Bladder microvascular endothelial cell (primary cell): Measurements from ENCODE around the gene PCDH19. TPM values are rescaled to one million over a fixed set of nuclear protein-coding genes. Genes with fewer than 3 reads are reported as not detected.

ENCODE experiments used
- total RNA-seq: library from RNA; depleted of rRNA; stranded (reverse); fragments of >200 nt; gene quantifications from 2 replicates; pipeline ENCODE4 v1.2.3, GENCODE V29; 2014

Gene PCDH19, protein sequence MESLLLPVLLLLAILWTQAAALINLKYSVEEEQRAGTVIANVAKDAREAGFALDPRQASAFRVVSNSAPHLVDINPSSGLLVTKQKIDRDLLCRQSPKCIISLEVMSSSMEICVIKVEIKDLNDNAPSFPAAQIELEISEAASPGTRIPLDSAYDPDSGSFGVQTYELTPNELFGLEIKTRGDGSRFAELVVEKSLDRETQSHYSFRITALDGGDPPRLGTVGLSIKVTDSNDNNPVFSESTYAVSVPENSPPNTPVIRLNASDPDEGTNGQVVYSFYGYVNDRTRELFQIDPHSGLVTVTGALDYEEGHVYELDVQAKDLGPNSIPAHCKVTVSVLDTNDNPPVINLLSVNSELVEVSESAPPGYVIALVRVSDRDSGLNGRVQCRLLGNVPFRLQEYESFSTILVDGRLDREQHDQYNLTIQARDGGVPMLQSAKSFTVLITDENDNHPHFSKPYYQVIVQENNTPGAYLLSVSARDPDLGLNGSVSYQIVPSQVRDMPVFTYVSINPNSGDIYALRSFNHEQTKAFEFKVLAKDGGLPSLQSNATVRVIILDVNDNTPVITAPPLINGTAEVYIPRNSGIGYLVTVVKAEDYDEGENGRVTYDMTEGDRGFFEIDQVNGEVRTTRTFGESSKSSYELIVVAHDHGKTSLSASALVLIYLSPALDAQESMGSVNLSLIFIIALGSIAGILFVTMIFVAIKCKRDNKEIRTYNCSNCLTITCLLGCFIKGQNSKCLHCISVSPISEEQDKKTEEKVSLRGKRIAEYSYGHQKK (N-terminal part only)
- total RNA-seq = 0.97 and 2.2 TPM in 2 replicates

DNA sequence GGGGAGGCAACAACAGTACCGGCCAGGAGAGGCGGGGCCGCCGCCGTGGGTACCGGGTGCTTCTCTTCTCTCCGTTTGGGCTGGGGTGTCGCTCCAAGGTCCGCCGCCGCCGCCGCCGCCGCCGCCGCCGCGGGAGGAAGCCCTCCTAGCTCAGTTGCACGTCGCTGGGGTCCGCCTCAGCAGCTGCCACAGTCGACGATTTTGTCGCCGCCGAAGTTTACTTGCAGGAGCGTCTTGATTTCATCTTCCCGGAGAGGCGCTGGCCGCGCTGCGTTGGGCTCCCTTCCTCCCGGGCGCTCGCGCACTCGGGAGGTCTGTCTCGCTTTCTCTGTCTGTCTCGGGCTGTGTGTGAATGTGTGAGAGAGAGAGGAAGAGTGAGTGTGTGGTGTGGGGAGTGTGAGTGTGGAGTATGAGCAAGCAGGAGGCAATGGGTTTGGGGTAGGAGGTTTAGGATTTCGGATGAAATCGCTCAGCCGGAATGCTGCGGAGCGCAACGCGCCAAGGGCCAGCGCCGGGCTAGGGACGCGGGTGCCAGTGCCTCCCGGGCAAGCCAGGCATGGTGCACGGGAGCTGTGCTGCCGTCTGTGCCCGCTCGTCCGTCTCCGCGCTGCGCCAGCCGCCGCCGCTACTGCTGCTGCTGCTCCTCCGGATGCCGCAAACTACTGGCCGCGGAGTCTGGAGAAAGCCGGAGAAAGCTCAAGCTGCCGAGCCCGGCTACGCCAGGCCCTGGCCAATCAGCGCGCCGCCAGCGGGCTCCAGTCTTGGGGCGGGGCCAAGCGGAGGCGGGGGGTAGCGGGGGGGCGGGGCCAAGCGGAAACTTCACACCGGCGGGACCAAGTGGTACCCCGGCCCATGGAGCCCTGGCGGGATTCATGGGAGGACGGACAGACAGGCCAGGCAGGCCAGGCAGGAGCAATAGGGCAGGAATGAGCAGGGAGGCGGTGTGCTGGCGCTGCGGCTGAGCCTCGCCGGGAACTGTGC is at the start of gene PCDH19:
Gene PCDH19 (minus strand): TSS at position 664 of the 981 bp plus-strand sequence. CDS start 1,676 bp downstream, outside the sequence.

Other genes with a start within 250 kb of the PCDH19 start
- gene TNMD, start 174.7 kb upstream of the PCDH19 start, total RNA-seq = under 0.01 TPM in 1 of 2 replicates, not detected in the other
- gene TSPAN6, start 226.5 kb upstream of the PCDH19 start, total RNA-seq = 32.4 and 84.7 TPM in 2 replicates
- gene SRPX2, start 233.9 kb upstream of the PCDH19 start, total RNA-seq = 6.8 and 59.6 TPM in 2 replicates